IMR-90 (cell line): ENCODE results near the gene CACNA1I. TPM values are rescaled to one million over a fixed set of nuclear protein-coding genes. Genes with fewer than 3 reads are reported as not detected.

Source experiments
- ATAC-seq: fragments of 200-7000 bp; cut with Tn5 transposase; 2 replicates; pipeline ENCODE4 v1.9.1; 2020; ENCODE audit warnings: low read depth, mild to moderate bottlenecking, moderate library complexity
- BruUV-seq: library from RNA; stranded (reverse); fragments of 400-500 nt; replicated peaks from 2 replicates; lab custom pipeline; 2021; lab: Mats Ljungman, UMichigan
- CTCF ChIA-PET: fragments of 300-600 bp; formaldehyde crosslinking; extraction: SDS; loops from one replicate; lab custom pipeline; 2021; ENCODE audit warnings: antibody characterized with exemption; lab: Yijun Ruan, JAX
- POLR2A ChIA-PET: fragments of 300-600 bp; sonication (Branson Sonifier 250); formaldehyde crosslinking; loops from one replicate; lab custom pipeline; 2022; ENCODE audit warnings: antibody characterized with exemption; ENCODE audit not compliant: unreplicated experiment; lab: Charles Lee
- DNase-seq: peaks from one replicate; pipeline ENCODE4 v3.0.0; 2013
- H2AFZ ChIP-seq: replicated peaks from 2 replicates; pipeline ENCODE3; 2013; ENCODE audit warnings: low read length, mild to moderate bottlenecking; ENCODE audit not compliant: poor library complexity
- H2AK5ac ChIP-seq: 2 replicates; pipeline ENCODE4 v1.6.1; 2013; ENCODE audit warnings: low read depth, low read length, inconsistent platforms
- H2AK9ac ChIP-seq: replicated peaks from 2 replicates; pipeline ENCODE3; 2013; ENCODE audit warnings: mild to moderate bottlenecking, low read depth, low read length, moderate library complexity; ENCODE audit not compliant: poor library complexity
- H2BK120ac ChIP-seq: 2 replicates; pipeline ENCODE4 v1.6.1; 2013; ENCODE audit warnings: low read depth, low read length, inconsistent platforms
- H2BK15ac ChIP-seq: 3 replicates; pipeline ENCODE4 v1.6.1; 2013; ENCODE audit warnings: low read depth, low read length, inconsistent platforms
- H2BK20ac ChIP-seq: 2 replicates; pipeline ENCODE4 v1.6.1; 2013; ENCODE audit warnings: low read depth, mild to moderate bottlenecking, inconsistent platforms, low read length, moderate library complexity
- H2BK5ac ChIP-seq: 2 replicates; pipeline ENCODE4 v1.6.1; 2013; ENCODE audit warnings: mild to moderate bottlenecking, low read depth, low read length, inconsistent platforms; ENCODE audit not compliant: poor library complexity, severe bottlenecking
- H3K14ac ChIP-seq: replicated peaks from 2 replicates; pipeline ENCODE4 v1.6.1; 2013; ENCODE audit warnings: low read depth, low read length, inconsistent platforms
- H3K18ac ChIP-seq: 2 replicates; pipeline ENCODE4 v1.6.1; 2013; ENCODE audit warnings: low read depth, low read length, control low read depth
- H3K23ac ChIP-seq: 2 replicates; pipeline ENCODE4 v1.6.1; 2013; ENCODE audit warnings: low read depth, low read length, inconsistent platforms
- H3K27ac ChIP-seq: 2 replicates; pipeline ENCODE4 v1.5.1; 2013; ENCODE audit warnings: mild to moderate bottlenecking, control low read depth, low read length; ENCODE audit not compliant: insufficient read depth
- H3K27me3 ChIP-seq: 2 replicates; pipeline ENCODE4 v1.6.1; 2013; ENCODE audit warnings: low read length; ENCODE audit not compliant: control insufficient read depth, insufficient read depth
- H3K36me3 ChIP-seq: 2 replicates; pipeline ENCODE4 v1.6.1; 2013; ENCODE audit warnings: low read length, mixed read lengths; ENCODE audit not compliant: control insufficient read depth, insufficient read depth
- H3K4ac ChIP-seq: 2 replicates; pipeline ENCODE4 v1.6.1; 2013; ENCODE audit warnings: low read depth, low read length, inconsistent platforms
- H3K4me1 ChIP-seq: 2 replicates; pipeline ENCODE4 v1.6.1; 2013; ENCODE audit warnings: low read length, mixed read lengths; ENCODE audit not compliant: control insufficient read depth, insufficient read depth
- H3K4me2 ChIP-seq: 2 replicates; pipeline ENCODE4 v1.6.1; 2013; ENCODE audit warnings: low read depth, mild to moderate bottlenecking, control low read depth, low read length, moderate library complexity
- H3K4me3 ChIP-seq: 2 replicates; pipeline ENCODE4 v1.5.1; 2013; ENCODE audit warnings: low read depth, mild to moderate bottlenecking, control low read depth, low read length, moderate library complexity; ENCODE audit not compliant: insufficient read depth
- H3K56ac ChIP-seq: 2 replicates; pipeline ENCODE4 v1.6.1; 2013; ENCODE audit warnings: low read length, inconsistent platforms; ENCODE audit not compliant: insufficient read depth; ENCODE audit errors: extremely low read depth
- H3K79me1 ChIP-seq, 2 experiments: 2 replicates each; pipeline ENCODE4 v1.6.1; 2013; ENCODE audit warnings: low read length in 2 of 2, inconsistent platforms in 1 of 2, low read depth in 1 of 2
- H3K9ac ChIP-seq: 2 replicates; pipeline ENCODE4 v1.6.1; 2013; ENCODE audit warnings: low read depth, low read length, control low read depth
- H3K9me1 ChIP-seq: 2 replicates; pipeline ENCODE4 v1.6.1; 2013; ENCODE audit warnings: low read length, inconsistent platforms; ENCODE audit not compliant: insufficient read depth
- H3K9me3 ChIP-seq: 2 replicates; pipeline ENCODE4 v1.6.1; 2013; ENCODE audit warnings: low read length; ENCODE audit not compliant: control insufficient read depth, insufficient read depth
- H4K20me1 ChIP-seq: 2 replicates; pipeline ENCODE4 v1.6.1; 2013; ENCODE audit warnings: low read length, inconsistent platforms; ENCODE audit not compliant: insufficient read depth
- H4K5ac ChIP-seq: 2 replicates; pipeline ENCODE4 v1.6.1; 2013; ENCODE audit warnings: mild to moderate bottlenecking, low read depth, low read length, control low read depth
- H4K8ac ChIP-seq, 2 experiments: 2 replicates each; pipeline ENCODE4 v1.6.1; 2013; ENCODE audit warnings: low read depth in 2 of 2, low read length in 2 of 2, control low read depth in 1 of 2, inconsistent platforms in 1 of 2
- H4K91ac ChIP-seq: 2 replicates; pipeline ENCODE4 v1.6.1; 2013; ENCODE audit warnings: low read depth, low read length, inconsistent platforms; ENCODE audit not compliant: insufficient read depth
- BHLHE40 ChIP-seq: fragments of 150-350 bp; IDR thresholded peaks from 2 replicates; pipeline ENCODE4 v1.6.1; 2016; ENCODE audit warnings: mild to moderate bottlenecking, low read depth, low read length
- CEBPB ChIP-seq: IDR thresholded peaks from 2 replicates; pipeline ENCODE4 v1.6.1; 2012; ENCODE audit warnings: low read depth, low read length, improper control_type of control experiment
- CHD1 ChIP-seq: IDR thresholded peaks from 2 replicates; pipeline ENCODE4 v1.6.1; 2012; ENCODE audit warnings: low read depth, low read length, improper control_type of control experiment
- CTCF ChIP-seq: conservative IDR thresholded peaks from 2 replicates; pipeline ENCODE4 v1.5.1; 2012; ENCODE audit warnings: mild to moderate bottlenecking, low read depth, low read length, improper control_type of control experiment
- ELK1 ChIP-seq: fragments of 150-350 bp; IDR thresholded peaks from 2 replicates; pipeline ENCODE4 v1.6.1; 2016; ENCODE audit warnings: low read depth, mild to moderate bottlenecking, low read length, moderate library complexity, borderline replicate concordance
- FOS ChIP-seq: fragments of 150-350 bp; IDR thresholded peaks from 2 replicates; pipeline ENCODE4 v1.6.1; 2016; ENCODE audit warnings: low read depth, low read length
- MAFK ChIP-seq: IDR thresholded peaks from 2 replicates; pipeline ENCODE4 v1.6.1; 2012; ENCODE audit warnings: low read depth, low read length, improper control_type of control experiment
- MAZ ChIP-seq: IDR thresholded peaks from 2 replicates; pipeline ENCODE4 v1.6.1; 2012; ENCODE audit warnings: low read depth, mild to moderate bottlenecking, low read length, improper control_type of control experiment, moderate library complexity, borderline replicate concordance
- MXI1 ChIP-seq: IDR thresholded peaks from 2 replicates; pipeline ENCODE4 v1.6.1; 2012; ENCODE audit warnings: low read depth, mild to moderate bottlenecking, low read length, moderate library complexity, borderline replicate concordance
- NFE2L2 ChIP-seq: fragments of 150-350 bp; IDR thresholded peaks from 2 replicates; pipeline ENCODE4 v1.6.1; 2016; ENCODE audit warnings: low read depth, mild to moderate bottlenecking, low read length
- POLR2A ChIP-seq: IDR thresholded peaks from 2 replicates; pipeline ENCODE4 v1.6.1; 2012; ENCODE audit warnings: mild to moderate bottlenecking, low read depth, low read length
- RAD21 ChIP-seq: IDR thresholded peaks from 2 replicates; pipeline ENCODE4 v1.6.1; 2012; ENCODE audit warnings: low read length, improper control_type of control experiment
- RCOR1 ChIP-seq: IDR thresholded peaks from 2 replicates; pipeline ENCODE4 v1.6.1; 2012; ENCODE audit warnings: mild to moderate bottlenecking, low read length, improper control_type of control experiment; ENCODE audit not compliant: insufficient replicate concordance
- RFX5 ChIP-seq: IDR thresholded peaks from 2 replicates; pipeline ENCODE4 v1.8.0; 2012; ENCODE audit warnings: low read depth, mild to moderate bottlenecking, low read length, moderate library complexity
- SMC3 ChIP-seq: fragments of 150-350 bp; IDR thresholded peaks from 2 replicates; pipeline ENCODE4 v1.6.1; 2016; ENCODE audit warnings: low read depth, mild to moderate bottlenecking, antibody characterized with exemption, low read length, moderate library complexity
- USF2 ChIP-seq: fragments of 150-350 bp; IDR thresholded peaks from 2 replicates; pipeline ENCODE4 v1.6.1; 2017; ENCODE audit warnings: mild to moderate bottlenecking, antibody characterized with exemption, low read length, low read depth
- WGBS, 2 experiments: methylation state at CpG; one replicate each; pipeline versions ENCODE4 v1.1.5 to v1.1.7; 2013; ENCODE audit warnings: missing lambda C conversion rate in 2 of 2; ENCODE audit not compliant: insufficient read length in 1 of 2; ENCODE audit errors: extremely low coverage in 2 of 2; 5-methylcytosine and 5-hydroxymethylcytosine counted together
- dilution Hi-C: fragments of 300-500 bp; cut with HindIII; formaldehyde crosslinking; loops from one replicate; pipeline ENCODE4 v1.14.3; 2018; ENCODE audit warnings: low sequenced_read_pairs; ENCODE audit not compliant: unreplicated experiment
- in situ Hi-C: fragments of 300-500 bp; cut with MboI; formaldehyde crosslinking; loops from 3 replicates; pipeline ENCODE4 v1.14.3; 2019; ENCODE audit warnings: low sequenced_read_pairs, inconsistent platforms, mixed read lengths
- intact Hi-C: fragments of 100-400 bp; cut with micrococcal nuclease; formaldehyde crosslinking; loops from 2 replicates; pipeline ENCODE4 v1.10.0; 2022
- polyA plus RNA-seq, 3 experiments: library from polyadenylated mRNA; depleted of rRNA; stranded (reverse); fragments of >200 nt; gene quantifications; 2 replicates each; pipeline ENCODE4 v1.2.3, GENCODE V29; 2012; ENCODE audit warnings: low replicate concordance in 1 of 3
- total RNA-seq: library from RNA; depleted of rRNA; stranded (reverse); fragments of >200 nt; gene quantifications from 2 replicates; pipeline ENCODE4 v1.2.3, GENCODE V29; 2012

CACNA1I gene
- total and polyA plus RNA-seq, 2 of the 4 experiments (the other 2 are of a cell fraction) = under 0.01 to 0.02 TPM

- no peak overlapping the region for H3K56ac ChIP-seq
- no peaks in the 10 kb centered on the region for H3K79me1 ChIP-seq
- H2AK9ac ChIP-seq = no peak overlapping the region
- no peak for DNase-seq
- H3K9me3 ChIP-seq = peaks cover 2% of the 10 kb centered on the region; the same call in 1 of the 2 replicates
- H4K8ac ChIP-seq = no peak overlapping the region
- ChIA-PET POLR2A (interaction anchor here (0.6 kb wide), 1 partner anchor 1143 kb away, joined by 4 read pairs; no protein-coding TSS in a partner anchor), CTCF (no interaction called here)
- no peak overlapping the region for H3K23ac ChIP-seq
- no peak overlapping the region for H2BK120ac ChIP-seq
- intact Hi-C loops (no loop called here), in situ Hi-C loops (no loop called here), dilution Hi-C loops (no loop called here)
- H3K36me3 ChIP-seq = no peaks in the 10 kb centered on the region
- H3K14ac ChIP-seq = no peak overlapping the region
- WGBS, 2 experiments = 83% methylated on average over 35 of the region's 47 CpGs; no CpG with 5 or more reads in 1 of the 2 experiments
- H3K4ac ChIP-seq = no peak overlapping the region
- no peak overlapping the region for H3K9ac ChIP-seq
- H3K27ac ChIP-seq = no peak overlapping the region
- H3K4me2 ChIP-seq = no peak overlapping the region
- peaks cover 14% of the 10 kb centered on the region; the same call in 1 of the 2 replicates for H3K27me3 ChIP-seq
- H4K20me1 ChIP-seq = no peaks in the 10 kb centered on the region; the same call in 1 of the 2 replicates
- H2BK5ac ChIP-seq = no peak overlapping the region
- H3K9me1 ChIP-seq = no peaks in the 10 kb centered on the region
- no peak for TF ChIP-seq RAD21
- TF ChIP-seq RCOR1 = no peak
- TF ChIP-seq CHD1 = no peak
- no peak for TF ChIP-seq POLR2A
- no peak for TF ChIP-seq CEBPB
- TF ChIP-seq MAZ = no peak
- no peak for TF ChIP-seq MAFK
- no peak for TF ChIP-seq ELK1
- no peak for TF ChIP-seq FOS
- TF ChIP-seq NFE2L2 = no peak
- no peak for TF ChIP-seq MXI1
- TF ChIP-seq SMC3 = no peak
- TF ChIP-seq CTCF = no peak
- TF ChIP-seq RFX5 = no peak
- no peak for TF ChIP-seq BHLHE40
- TF ChIP-seq USF2 = no peak
- peaks cover 4% of the 10 kb centered on the region for H3K4me1 ChIP-seq
- no peak overlapping the region for H4K91ac ChIP-seq
- H2BK20ac ChIP-seq = no peak overlapping the region
- H2AK5ac ChIP-seq = no peak overlapping the region
- H2BK15ac ChIP-seq = no peak overlapping the region
- no peak overlapping the region for H3K18ac ChIP-seq
- ATAC-seq = no peak
- no TSS peak for BruUV-seq
- H3K4me3 ChIP-seq = no peak overlapping the region
- H2AFZ ChIP-seq = peak overlapping the region; percentile 58
- no peak overlapping the region for H4K5ac ChIP-seq
Measured at GRCh38 chr22:39678862-39679490, 108.4 kb downstream of the CACNA1I start.
